Activated CD8-positive, alpha-beta memory T cell treated with anti-CD3 and anti-CD28 coated beads, Interleukin-2, amount 50 U/mL, for 48 hours (primary cell): ENCODE measurements around the gene FAM174B.

ENCODE experiments used
- DNase-seq: peaks from one replicate; pipeline ENCODE4 v3.0.0-alpha.2; 2020

Gene FAM174B

GRCh38 chr15:92638709-92639365 is 16.7 kb downstream of the FAM174B start:
- no peak for DNase-seq

- no peak for DNase-seq
These were observed 17.3 kb downstream of the FAM174B start for GRCh38 chr15:92638291-92638708.

- DNase-seq, result no peak
These were observed 17.9 kb downstream of the FAM174B start for GRCh38 chr15:92637626-92638025.

- no peak for DNase-seq
These were observed 18.6 kb downstream of the FAM174B start for GRCh38 chr15:92636908-92637481.

GRCh38 chr15:92636401-92636907 is 19.1 kb downstream of the FAM174B start:
- no peak for DNase-seq

- DNase-seq, result no peak
These were observed 20.8 kb downstream of the FAM174B start for GRCh38 chr15:92634671-92635201.

GRCh38 chr15:92634060-92634459 is 21.5 kb downstream of the FAM174B start:
- DNase-seq, result no peak

GRCh38 chr15:92633418-92633817 is 22.2 kb downstream of the FAM174B start:
- no peak for DNase-seq

- DNase-seq, result no peak
These were observed 22.6 kb downstream of the FAM174B start for GRCh38 chr15:92633001-92633400.

- DNase-seq, result peak; percentile 53
These were observed 23.9 kb downstream of the FAM174B start for GRCh38 chr15:92631721-92632120.

- peak; percentile 53 for DNase-seq
These were observed 25.5 kb downstream of the FAM174B start for GRCh38 chr15:92629975-92630626.

- DNase-seq, result no peak
These were observed 26.1 kb downstream of the FAM174B start for GRCh38 chr15:92629276-92629974.

GRCh38 chr15:92627014-92627413 is 28.6 kb downstream of the FAM174B start:
- DNase-seq, result no peak

GRCh38 chr15:92625251-92625980 is 30.2 kb downstream of the FAM174B start:
- DNase-seq, result no peak

GRCh38 chr15:92624401-92624991 is 31.1 kb downstream of the FAM174B start:
- DNase-seq, result no peak

- no peak for DNase-seq
These were observed 32.1 kb downstream of the FAM174B start for GRCh38 chr15:92623435-92623834.

GRCh38 chr15:92621972-92622533 is 33.5 kb downstream of the FAM174B start:
- no peak for DNase-seq

GRCh38 chr15:92620991-92621390 is 34.6 kb downstream of the FAM174B start:
- DNase-seq, result no peak

- no peak for DNase-seq
These were observed 36.2 kb downstream of the FAM174B start for GRCh38 chr15:92619145-92620101.
